Nephron (organoid): Measurements from ENCODE around the gene CYP3A7.

ENCODE experiments used
- H3K27ac Mint-ChIP-seq, 3 experiments: 2 replicates each; pipeline ENCODE4 v1.8.0; 2020; ENCODE audit warnings: mixed read lengths in 3 of 3, mild to moderate bottlenecking in 2 of 3, moderate library complexity in 1 of 3
- H3K27me3 Mint-ChIP-seq: 2 replicates; pipeline ENCODE4 v1.8.0; 2021; ENCODE audit warnings: low read depth, mild to moderate bottlenecking, moderate library complexity, mixed read lengths
- H3K36me3 Mint-ChIP-seq: 2 replicates; pipeline ENCODE4 v1.8.0; 2020; ENCODE audit warnings: low read depth, mixed read lengths
- H3K4me1 Mint-ChIP-seq: 2 replicates; pipeline ENCODE4 v1.8.0; 2020; ENCODE audit warnings: mixed read lengths
- H3K4me3 Mint-ChIP-seq, 3 experiments: 2 replicates each; pipeline ENCODE4 v1.8.0; 2020; ENCODE audit warnings: mild to moderate bottlenecking in 3 of 3, mixed read lengths in 3 of 3, moderate library complexity in 2 of 3
- H3K9me3 Mint-ChIP-seq: 2 replicates; pipeline ENCODE4 v1.8.0; 2020; ENCODE audit warnings: mixed read lengths
- CTCF ChIP-seq, 3 experiments: fragments of 200-600 bp; sonication (generic); IDR thresholded peaks; one replicate each; pipeline ENCODE4 v1.5.0; 2021; ENCODE audit warnings: antibody characterized with exemption in 3 of 3; ENCODE audit not compliant: unreplicated experiment in 3 of 3

The CYP3A7 gene

GRCh38 chr7:99674995-99675742 is 59.8 kb downstream of the CYP3A7 start:
- no peaks in the 10 kb centered on the region for H3K9me3 Mint-ChIP-seq
- H3K27me3 Mint-ChIP-seq: peaks cover 3% of the 10 kb centered on the region
- H3K36me3 Mint-ChIP-seq: no peaks in the 10 kb centered on the region
- no peak overlapping the region for H3K4me3 Mint-ChIP-seq
- no peak overlapping the region for H3K27ac Mint-ChIP-seq
- TF ChIP-seq CTCF (IDR thresholded peaks at IDR 0.05; ENCODE audit: unreplicated experiment in 3 of 3): no peak
- peaks cover 12% of the 10 kb centered on the region for H3K4me1 Mint-ChIP-seq

GRCh38 chr7:99672573-99672972 is 62.4 kb downstream of the CYP3A7 start:
- Mint-ChIP-seq H3K9me3 (no peaks in the 10 kb centered on the region), H3K36me3 (no peaks in the 10 kb centered on the region), H3K4me1 (no peaks in the 10 kb centered on the region), H3K27me3 (peaks cover 3% of the 10 kb centered on the region), H3K27ac (no peak overlapping the region), H3K4me3 (no peak overlapping the region)
- no peak for TF ChIP-seq CTCF (IDR thresholded peaks at IDR 0.05; ENCODE audit: unreplicated experiment in 3 of 3)

- H3K9me3 Mint-ChIP-seq: no peaks in the 10 kb centered on the region
- H3K36me3 Mint-ChIP-seq: no peaks in the 10 kb centered on the region
- peaks cover 3% of the 10 kb centered on the region for H3K27me3 Mint-ChIP-seq
- no peak overlapping the region for H3K4me3 Mint-ChIP-seq
- no peak overlapping the region for H3K27ac Mint-ChIP-seq
- no peak for TF ChIP-seq CTCF (IDR thresholded peaks at IDR 0.05; ENCODE audit: unreplicated experiment in 3 of 3)
- H3K4me1 Mint-ChIP-seq: no peaks in the 10 kb centered on the region
These were observed 65.2 kb downstream of the CYP3A7 start for GRCh38 chr7:99669782-99670181.

GRCh38 chr7:99668541-99668940 is 66.5 kb downstream of the CYP3A7 start:
- H3K4me1 Mint-ChIP-seq: no peaks in the 10 kb centered on the region
- no peak overlapping the region for H3K4me3 Mint-ChIP-seq
- no peaks in the 10 kb centered on the region for H3K27me3 Mint-ChIP-seq
- no peaks in the 10 kb centered on the region for H3K36me3 Mint-ChIP-seq
- H3K27ac Mint-ChIP-seq: no peak overlapping the region
- no peaks in the 10 kb centered on the region for H3K9me3 Mint-ChIP-seq
- TF ChIP-seq CTCF (IDR thresholded peaks at IDR 0.05; ENCODE audit: unreplicated experiment in 3 of 3): no peak

- H3K4me1 Mint-ChIP-seq: no peaks in the 10 kb centered on the region
- no peak overlapping the region for H3K4me3 Mint-ChIP-seq
- peaks cover 5% of the 10 kb centered on the region for H3K36me3 Mint-ChIP-seq
- H3K27me3 Mint-ChIP-seq: no peaks in the 10 kb centered on the region
- TF ChIP-seq CTCF (IDR thresholded peaks at IDR 0.05; ENCODE audit: unreplicated experiment in 3 of 3): no peak
- H3K9me3 Mint-ChIP-seq: no peaks in the 10 kb centered on the region
- H3K27ac Mint-ChIP-seq: no peak overlapping the region
These were observed 67.8 kb downstream of the CYP3A7 start for GRCh38 chr7:99667179-99667578.

GRCh38 chr7:99666013-99666395 is 69.0 kb downstream of the CYP3A7 start:
- no peak for TF ChIP-seq CTCF (IDR thresholded peaks at IDR 0.05; ENCODE audit: unreplicated experiment in 3 of 3)
- no peak overlapping the region for H3K27ac Mint-ChIP-seq
- no peaks in the 10 kb centered on the region for H3K4me1 Mint-ChIP-seq
- H3K9me3 Mint-ChIP-seq: no peaks in the 10 kb centered on the region
- no peak overlapping the region for H3K4me3 Mint-ChIP-seq
- H3K36me3 Mint-ChIP-seq: peaks cover 8% of the 10 kb centered on the region
- no peaks in the 10 kb centered on the region for H3K27me3 Mint-ChIP-seq
